Fibroblast of the aortic adventitia (primary cell): ENCODE results near the gene CPA2. TPM values are rescaled to one million over a fixed set of nuclear protein-coding genes. Genes with fewer than 3 reads are reported as not detected.

Experiments used
- DNase-seq: peaks from one replicate; pipeline ENCODE4 v3.0.0-alpha.2; 2010; ENCODE audit warnings: low read depth
- H3K4me3 ChIP-seq: 2 replicates; pipeline ENCODE4 v1.5.1; 2011; ENCODE audit warnings: low read depth, mild to moderate bottlenecking, control low read depth, low read length, moderate library complexity
- CTCF ChIP-seq: IDR thresholded peaks from 2 replicates; pipeline ENCODE4 v1.5.1; 2011; ENCODE audit warnings: mild to moderate bottlenecking, low read length, control low read depth, inconsistent platforms; ENCODE audit not compliant: insufficient read depth
- total RNA-seq: library from RNA; depleted of rRNA; stranded (reverse); fragments of >200 nt; gene quantifications from 2 replicates; pipeline ENCODE4 v1.2.3, GENCODE V29; 2012; ENCODE audit warnings: low replicate concordance

The CPA2 gene
- total RNA-seq, 1 donor, result not detected

GRCh38 chr7:130276796-130277762 is 10.4 kb downstream of the CPA2 start:
- DNase-seq, result peak; percentile 66
- TF ChIP-seq CTCF, result no peak
- H3K4me3 ChIP-seq, result no peak overlapping the region

GRCh38 chr7:130277763-130278643 is 11.3 kb downstream of the CPA2 start:
- H3K4me3 ChIP-seq, result no peak overlapping the region
- peak; percentile 79 for DNase-seq
- peak; percentile 67 for TF ChIP-seq CTCF

GRCh38 chr7:130278860-130279259 is 12.2 kb downstream of the CPA2 start:
- no peak overlapping the region for H3K4me3 ChIP-seq
- no peak for TF ChIP-seq CTCF
- peak; percentile 95 for DNase-seq

- no peak for TF ChIP-seq CTCF
- DNase-seq, result peak; percentile 44
- no peak overlapping the region for H3K4me3 ChIP-seq
Measured at GRCh38 chr7:130279286-130279685, 12.6 kb downstream of the CPA2 start.

GRCh38 chr7:130279906-130280305 is 13.2 kb downstream of the CPA2 start:
- no peak for DNase-seq
- TF ChIP-seq CTCF, result no peak
- no peak overlapping the region for H3K4me3 ChIP-seq

- peak; percentile 94 for DNase-seq
- no peak for TF ChIP-seq CTCF
- H3K4me3 ChIP-seq, result no peak overlapping the region
Measured at GRCh38 chr7:130281260-130281659, 14.6 kb downstream of the CPA2 start.
